ENCODE measurements around the gene ETV3L. TPM values are rescaled to one million over a fixed set of nuclear protein-coding genes. Genes with fewer than 3 reads are reported as not detected.
"Not testable (repeated sequence)": the region's sequence is repeated elsewhere in the genome, so short reads cannot be mapped to it uniquely, and the experiment has no call there.

Gene ETV3L
- total RNA-seq, 1 donor from 2014 or later = not detected

- no peak for DNase-seq (ENCODE audit: low spot score)
- no peak for TF ChIP-seq CTCF (IDR thresholded peaks at IDR 0.05)
- Mint-ChIP-seq H3K36me3 (ENCODE audit: low read depth) (no peaks in the 10 kb centered on the region), H3K4me1 (ENCODE audit: low read depth) (no peaks in the 10 kb centered on the region), H3K9me3 (ENCODE audit: low read depth) (peaks cover 2% of the 10 kb centered on the region), H3K4me3 (ENCODE audit: unreplicated experiment) (no peak overlapping the region), H3K27ac (ENCODE audit: unreplicated experiment) (no peak overlapping the region), H3K27me3 (ENCODE audit: low read depth) (peaks cover 30% of the 10 kb centered on the region)
Measured at GRCh38 chr1:157069601-157070000, 30.0 kb downstream of the ETV3L start.

- not testable (repeated sequence) for H3K4me1 Mint-ChIP-seq (ENCODE audit: low read depth); H3K4me3 Mint-ChIP-seq (ENCODE audit: unreplicated experiment); DNase-seq (ENCODE audit: low spot score); H3K36me3 Mint-ChIP-seq (ENCODE audit: low read depth); H3K27ac Mint-ChIP-seq (ENCODE audit: unreplicated experiment)
- H3K27me3 Mint-ChIP-seq (ENCODE audit: low read depth) = peaks cover 21% of the 10 kb centered on the region
- H3K9me3 Mint-ChIP-seq (ENCODE audit: low read depth) = peaks cover 19% of the 10 kb centered on the region
Measured at GRCh38 chr1:157059241-157059640, 40.4 kb downstream of the ETV3L start.

GRCh38 chr1:157056269-157056668 is 43.3 kb downstream of the ETV3L start:
- Mint-ChIP-seq H3K27ac (ENCODE audit: unreplicated experiment) (no peak overlapping the region), H3K36me3 (ENCODE audit: low read depth) (peaks cover 9% of the 10 kb centered on the region), H3K9me3 (ENCODE audit: low read depth) (peaks cover 18% of the 10 kb centered on the region), H3K27me3 (ENCODE audit: low read depth) (peaks cover 26% of the 10 kb centered on the region), H3K4me3 (ENCODE audit: unreplicated experiment) (no peak overlapping the region), H3K4me1 (ENCODE audit: low read depth) (no peaks in the 10 kb centered on the region)
- DNase-seq (ENCODE audit: low spot score) = no peak
- no peak for TF ChIP-seq CTCF (IDR thresholded peaks at IDR 0.05)

GRCh38 chr1:157055729-157056128 is 43.9 kb downstream of the ETV3L start:
- peaks cover 13% of the 10 kb centered on the region for H3K9me3 Mint-ChIP-seq (ENCODE audit: low read depth)
- H3K4me3 Mint-ChIP-seq (ENCODE audit: unreplicated experiment); H3K27ac Mint-ChIP-seq (ENCODE audit: unreplicated experiment); H3K4me1 Mint-ChIP-seq (ENCODE audit: low read depth); H3K36me3 Mint-ChIP-seq (ENCODE audit: low read depth); DNase-seq (ENCODE audit: low spot score): not testable (repeated sequence)
- peaks cover 26% of the 10 kb centered on the region for H3K27me3 Mint-ChIP-seq (ENCODE audit: low read depth)

- Mint-ChIP-seq H3K27me3 (ENCODE audit: low read depth) (peaks cover 9% of the 10 kb centered on the region), H3K4me3 (ENCODE audit: unreplicated experiment) (no peak overlapping the region), H3K4me1 (ENCODE audit: low read depth) (peaks cover 8% of the 10 kb centered on the region), H3K9me3 (ENCODE audit: low read depth) (peaks cover 7% of the 10 kb centered on the region), H3K36me3 (ENCODE audit: low read depth) (peaks cover 4% of the 10 kb centered on the region), H3K27ac (ENCODE audit: unreplicated experiment) (no peak overlapping the region)
- DNase-seq (ENCODE audit: low spot score) = no peak
- TF ChIP-seq CTCF (IDR thresholded peaks at IDR 0.05) = no peak
Measured at GRCh38 chr1:157050836-157051235, 48.8 kb downstream of the ETV3L start.

GRCh38 chr1:157047062-157047410 is 52.6 kb downstream of the ETV3L start:
- Mint-ChIP-seq H3K9me3 (ENCODE audit: low read depth) (peaks cover 2% of the 10 kb centered on the region), H3K27ac (ENCODE audit: unreplicated experiment) (no peak overlapping the region), H3K27me3 (ENCODE audit: low read depth) (peaks cover 3% of the 10 kb centered on the region), H3K4me1 (ENCODE audit: low read depth) (peaks cover 39% of the 10 kb centered on the region), H3K36me3 (ENCODE audit: low read depth) (peaks cover 1% of the 10 kb centered on the region), H3K4me3 (ENCODE audit: unreplicated experiment) (no peak overlapping the region)
- no peak for TF ChIP-seq CTCF (IDR thresholded peaks at IDR 0.05)
- DNase-seq (ENCODE audit: low spot score) = no peak
